GM12878 (cell line): ENCODE results near the gene OTC. TPM values are rescaled to one million over a fixed set of nuclear protein-coding genes. Genes with fewer than 3 reads are reported as not detected.

Experiments
- ATAC-seq: fragments of 200-7000 bp; cut with Tn5 transposase; 3 replicates; pipeline ENCODE4 v1.9.1; 2020; ENCODE audit warnings: mild to moderate bottlenecking, moderate library complexity
- BruUV-seq: library from RNA; stranded (reverse); fragments of 400-500 nt; replicated peaks from 2 replicates; lab custom pipeline; 2021; lab: Mats Ljungman, UMichigan
- CTCF ChIA-PET: fragments of 300-600 bp; sonication (Branson Sonifier 250); formaldehyde crosslinking; extraction: SDS; loops from one replicate; lab custom pipeline; 2021; ENCODE audit warnings: inconsistent platforms; lab: Yijun Ruan, JAX
- POLR2A ChIA-PET: fragments of 350-600 bp; formaldehyde crosslinking; extraction: SDS; loops from one replicate; lab custom pipeline; 2021; ENCODE audit warnings: inconsistent platforms; lab: Charles Lee
- RAD21 ChIA-PET: fragments of 300-600 bp; sonication (Branson Sonifier 250); formaldehyde crosslinking; loops from one replicate; lab custom pipeline; 2023; ENCODE audit warnings: antibody characterized with exemption; ENCODE audit not compliant: unreplicated experiment; lab: Charles Lee
- SMC1A ChIA-PET: fragments of 300-600 bp; sonication (Branson Sonifier 250); formaldehyde crosslinking; loops from one replicate; lab custom pipeline; 2023; ENCODE audit not compliant: unreplicated experiment, uncharacterized antibody; lab: Charles Lee
- DNase-seq: peaks from one replicate; pipeline ENCODE4 v3.0.0-alpha.2; 2011; ENCODE audit warnings: low read depth, low spot score
- FAIRE-seq: peaks from 3 replicates; lab custom pipeline; 2011; peaks lifted over from hg19 to GRCh38; lab: Jason Lieb, UNC
- H2AFZ ChIP-seq: 2 replicates; pipeline ENCODE4 v1.6.0; 2011; ENCODE audit warnings: low read depth, low read length, control low read depth; ENCODE audit not compliant: control insufficient read depth
- H3K27ac ChIP-seq: 2 replicates; pipeline ENCODE4 v1.5.1; 2011; ENCODE audit warnings: control low read depth; ENCODE audit not compliant: control insufficient read depth, insufficient read depth
- H3K27me3 ChIP-seq, 2 experiments: replicated peaks in 1 of 2; 2 replicates each; pipeline versions ENCODE4 v1.6.0 to v1.6.1; 2011; ENCODE audit warnings: low read length in 1 of 2; ENCODE audit not compliant: control insufficient read depth in 2 of 2, insufficient read depth in 2 of 2
- H3K36me3 ChIP-seq, 2 experiments: 2 replicates each; pipeline ENCODE4 v1.5.1; 2011; ENCODE audit warnings: low read length in 1 of 2; ENCODE audit not compliant: control insufficient read depth in 2 of 2, insufficient read depth in 2 of 2
- H3K4me1 ChIP-seq: 2 replicates; pipeline ENCODE4 v1.6.1; 2011; ENCODE audit warnings: mild to moderate bottlenecking, low read length, moderate library complexity, mixed read lengths; ENCODE audit not compliant: control insufficient read depth, insufficient read depth
- H3K4me2 ChIP-seq: 2 replicates; pipeline ENCODE4 v1.6.0; 2011; ENCODE audit warnings: control low read depth; ENCODE audit not compliant: control insufficient read depth, insufficient read depth
- H3K4me3 ChIP-seq: fragments of 200-600 bp; sonication (generic); 2 replicates; pipeline ENCODE4 v1.5.1; 2016
- H3K79me2 ChIP-seq: 2 replicates; pipeline ENCODE4 v1.6.0; 2011; ENCODE audit warnings: low read length; ENCODE audit not compliant: control insufficient read depth, insufficient read depth
- H3K9ac ChIP-seq: 2 replicates; pipeline ENCODE4 v1.8.0; 2011; ENCODE audit warnings: low read length, control low read depth, mixed read lengths; ENCODE audit not compliant: control insufficient read depth, insufficient read depth
- H3K9me3 ChIP-seq: replicated peaks from 3 replicates; pipeline ENCODE4 v1.5.1; 2011; ENCODE audit warnings: mild to moderate bottlenecking, low read length; ENCODE audit not compliant: control insufficient read depth, insufficient read depth
- H4K20me1 ChIP-seq: 2 replicates; pipeline ENCODE4 v1.6.0; 2011; ENCODE audit not compliant: control insufficient read depth, insufficient read depth
- ASH2L ChIP-seq: fragments of 300-600, 200-600 bp; sonication (generic); IDR thresholded peaks from 2 replicates; pipeline ENCODE4 v1.6.1; 2017; ENCODE audit warnings: low read depth, mild to moderate bottlenecking, borderline replicate concordance
- ATF2 ChIP-seq: IDR thresholded peaks from 2 replicates; pipeline ENCODE4 v1.6.1; 2012; ENCODE audit warnings: low read length, inconsistent platforms
- CBFB ChIP-seq: IDR thresholded peaks from 2 replicates; pipeline ENCODE4 v1.6.1; 2016; ENCODE audit warnings: antibody characterized with exemption, low read depth
- DPF2 ChIP-seq: fragments of 450-650 bp; IDR thresholded peaks from 2 replicates; pipeline ENCODE4 v1.6.1; 2017; ENCODE audit warnings: mild to moderate bottlenecking
- E2F8 ChIP-seq: fragments of 450-650 bp; IDR thresholded peaks from 2 replicates; pipeline ENCODE4 v1.6.1; 2018; ENCODE audit warnings: mild to moderate bottlenecking, low read depth, moderate library complexity; ENCODE audit not compliant: partially characterized antibody
- E4F1 ChIP-seq: fragments of 450-650 bp; IDR thresholded peaks from 2 replicates; pipeline ENCODE4 v1.6.1; 2018; ENCODE audit warnings: borderline replicate concordance, mild to moderate bottlenecking; ENCODE audit not compliant: partially characterized antibody
- HDAC6 ChIP-seq: fragments of 200-600 bp; sonication (generic); IDR thresholded peaks from one replicate; pipeline ENCODE4 v1.8.0; 2017; ENCODE audit warnings: antibody characterized with exemption; ENCODE audit not compliant: unreplicated experiment
- MAX ChIP-seq: IDR thresholded peaks from 2 replicates; pipeline ENCODE4 v1.6.1; 2012; ENCODE audit warnings: low read depth, low read length, improper control_type of control experiment
- NFIC ChIP-seq: IDR thresholded peaks from 2 replicates; pipeline ENCODE4 v1.6.1; 2012; ENCODE audit warnings: low read depth, mild to moderate bottlenecking, inconsistent platforms, low read length, moderate library complexity
- NFYB ChIP-seq: IDR thresholded peaks from 2 replicates; pipeline ENCODE4 v1.6.1; 2011; ENCODE audit warnings: low read depth, mild to moderate bottlenecking, low read length, improper control_type of control experiment, moderate library complexity; ENCODE audit not compliant: insufficient read depth
- RCOR1 ChIP-seq: conservative IDR thresholded peaks from 2 replicates; pipeline ENCODE4 v1.6.1; 2012; ENCODE audit warnings: low read depth, low read length, improper control_type of control experiment
- SMAD1 ChIP-seq: fragments of 450-650 bp; IDR thresholded peaks from 2 replicates; pipeline ENCODE4 v1.6.1; 2018; ENCODE audit warnings: mild to moderate bottlenecking, low read depth; ENCODE audit not compliant: partially characterized antibody
- STAT1 ChIP-seq: fragments of 450-650 bp; conservative IDR thresholded peaks from 2 replicates; pipeline ENCODE4 v1.6.1; 2014; ENCODE audit warnings: antibody characterized with exemption, mild to moderate bottlenecking
- ZBTB33 ChIP-seq: fragments of 450-650 bp; IDR thresholded peaks from 2 replicates; pipeline ENCODE4 v1.6.1; 2017; ENCODE audit warnings: mild to moderate bottlenecking
- ZNF207 ChIP-seq: fragments of 450-650 bp; IDR thresholded peaks from 2 replicates; pipeline ENCODE4 v1.6.1; 2014; ENCODE audit warnings: antibody characterized with exemption, mild to moderate bottlenecking, borderline replicate concordance
- ZZZ3 ChIP-seq: IDR thresholded peaks from 2 replicates; pipeline ENCODE4 v1.6.1; 2011; ENCODE audit warnings: low read depth; ENCODE audit not compliant: control insufficient read depth, insufficient read length
- in situ Hi-C: fragments of 300-500 bp; cut with MboI; formaldehyde crosslinking; loops from 9 replicates; pipeline ENCODE4 v1.14.3; 2018; ENCODE audit warnings: mixed read lengths
- intact Hi-C: fragments of 100-400 bp; cut with micrococcal nuclease; formaldehyde crosslinking; loops from one replicate; pipeline ENCODE4 v1.14.2; 2022; ENCODE audit not compliant: unreplicated experiment
- polyA plus RNA-seq, 11 experiments: library from polyadenylated mRNA; depleted of rRNA in 4 of 11; unstranded in 6 of 11; stranded (reverse) in 5 of 11; fragments of >200 nt; fragmentation: Nextera tagmentation in 4 of 11; fragmentation: Illumina TruSeq in 1 of 11; extraction: Ambion mirVana in 4 of 11; extraction: Trizol in 1 of 11; gene quantifications; 1 replicate in 1 of 11; 2 replicates in 10 of 11; pipeline versions ENCODE4 v1.2.1 to v1.2.3, GENCODE V29; 2011 to 2016; ENCODE audit warnings: inconsistent platforms in 2 of 11, missing spikeins in 2 of 11, low read depth in 1 of 11
- total RNA-seq, 4 experiments: library from RNA; depleted of rRNA in 3 of 4; stranded (reverse); fragments of >200 nt in 3 of 4; fragmentation: Illumina TruSeq in 1 of 4; extraction: Trizol in 1 of 4; gene quantifications; 2 replicates each; pipeline versions ENCODE4 v1.2.1 to v1.2.3, GENCODE V29; 2013 to 2021

OTC gene
- total and polyA plus RNA-seq, 10 of the 15 experiments (the other 5 are each of a cell fraction or from before 2014, with no cell fraction given) = not detected

- Histone ChIP-seq H3K4me2 (no peak overlapping the region), H3K27ac (no peak overlapping the region), H4K20me1 (no peaks in the 10 kb centered on the region), H2AFZ (no peak overlapping the region), H3K9ac (no peak overlapping the region), H3K27me3 (no peaks in the 10 kb centered on the region), H3K4me3 (no peak overlapping the region), H3K9me3 (no peaks in the 10 kb centered on the region), H3K4me1 (no peaks in the 10 kb centered on the region), H3K36me3 (no peaks in the 10 kb centered on the region), H3K79me2 (no peaks in the 10 kb centered on the region)
- intact Hi-C loops = no loop called here
- BruUV-seq = no TSS peak
- DNase-seq = no peak
- no peak for ATAC-seq
- POLR2A ChIA-PET = no interaction called here
- FAIRE-seq = no peak
- SMC1A ChIA-PET = no interaction called here
- RAD21 ChIA-PET = interaction anchor here (1.2 kb wide), 1 partner anchor 8 kb away, joined by 4 read pairs; the partner anchor contains the start of gene RPGR
- CTCF ChIA-PET = interaction anchor here (1.1 to 1.5 kb wide), 2 partner anchors 13 to 74 kb away, joined by 3 to 4 read pairs; no protein-coding TSS in a partner anchor
- in situ Hi-C loops = no loop called here
- TF ChIP-seq NFYB (no peak), RCOR1 (no peak), CBFB (no peak), E2F8 (no peak), DPF2 (no peak), ATF2 (no peak), ZNF207 (no peak), SMAD1 (no peak), HDAC6 (no peak), ZBTB33 (no peak), ASH2L (no peak), NFIC (no peak), E4F1 (no peak), ZZZ3 (no peak), MAX (no peak), STAT1 (no peak)
Measured at GRCh38 chrX:38335382-38335781, 17.0 kb upstream of the OTC start.
